Mammary epithelial cell (primary cell): ENCODE results near the gene CASP2.

Experiments
- EZH2 ChIP-seq: IDR thresholded peaks from 2 replicates; pipeline ENCODE4 v1.6.1; 2012; ENCODE audit warnings: low read length, inconsistent platforms, borderline replicate concordance
- TF ChIP-seq, protein P1 (sequence below), 2 donors: IDR thresholded peaks in 1 of 2; conservative IDR thresholded peaks in 1 of 2; 2 replicates each; pipeline ENCODE4 v1.5.1; 2011 to 2012; ENCODE audit warnings: inconsistent platforms in 2 of 2, low read length in 2 of 2, mild to moderate bottlenecking in 2 of 2, control low read depth in 1 of 2, low read depth in 1 of 2; ENCODE audit not compliant: insufficient read depth in 1 of 2; ENCODE audit errors: extremely low read depth in 1 of 2

- TF ChIP-seq, protein P1, sequence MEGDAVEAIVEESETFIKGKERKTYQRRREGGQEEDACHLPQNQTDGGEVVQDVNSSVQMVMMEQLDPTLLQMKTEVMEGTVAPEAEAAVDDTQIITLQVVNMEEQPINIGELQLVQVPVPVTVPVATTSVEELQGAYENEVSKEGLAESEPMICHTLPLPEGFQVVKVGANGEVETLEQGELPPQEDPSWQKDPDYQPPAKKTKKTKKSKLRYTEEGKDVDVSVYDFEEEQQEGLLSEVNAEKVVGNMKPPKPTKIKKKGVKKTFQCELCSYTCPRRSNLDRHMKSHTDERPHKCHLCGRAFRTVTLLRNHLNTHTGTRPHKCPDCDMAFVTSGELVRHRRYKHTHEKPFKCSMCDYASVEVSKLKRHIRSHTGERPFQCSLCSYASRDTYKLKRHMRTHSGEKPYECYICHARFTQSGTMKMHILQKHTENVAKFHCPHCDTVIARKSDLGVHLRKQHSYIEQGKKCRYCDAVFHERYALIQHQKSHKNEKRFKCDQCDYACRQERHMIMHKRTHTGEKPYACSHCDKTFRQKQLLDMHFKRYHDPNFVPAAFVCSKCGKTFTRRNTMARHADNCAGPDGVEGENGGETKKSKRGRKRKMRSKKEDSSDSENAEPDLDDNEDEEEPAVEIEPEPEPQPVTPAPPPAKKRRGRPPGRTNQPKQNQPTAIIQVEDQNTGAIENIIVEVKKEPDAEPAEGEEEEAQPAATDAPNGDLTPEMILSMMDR (conservative IDR thresholded peaks at IDR 0.05 in 1 of 2, IDR thresholded peaks at IDR 0.05 in 1 of 2; ENCODE audit: extremely low read depth in 1 of 2, insufficient read depth in 1 of 2, low read depth in 1 of 2, low read length in 2 of 2), result no peak
- TF ChIP-seq EZH2, result no peak
Measured at GRCh38 chr7:143300959-143301935, 13.1 kb downstream of the CASP2 start.
